ENCODE measurements around the gene CXCL17. TPM values are rescaled to one million over a fixed set of nuclear protein-coding genes. Genes with fewer than 3 reads are reported as not detected.
"Not testable (repeated sequence)": the region's sequence is repeated elsewhere in the genome, so short reads cannot be mapped to it uniquely, and the experiment has no call there.

The CXCL17 gene, protein sequence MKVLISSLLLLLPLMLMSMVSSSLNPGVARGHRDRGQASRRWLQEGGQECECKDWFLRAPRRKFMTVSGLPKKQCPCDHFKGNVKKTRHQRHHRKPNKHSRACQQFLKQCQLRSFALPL
- total RNA-seq (under 1 TPM in 3 of 9 donors, not detected in 6; 0.28 to 0.50 (median 0.34) TPM), polyA plus RNA-seq (under 1 TPM in 1 of 3 donors, not detected in 2; 0.27 TPM)
- long read RNA-seq, donor 1: 0 reads
- long read RNA-seq, donor 2: 0 reads
- long read RNA-seq, donor 3: 0 reads
- long read RNA-seq, donor 4: 0 reads
- long read RNA-seq, donor 5, partial matches to known transcripts: 0 of 1 reads
- long read RNA-seq, donor 5, other reads (novel, unspliced or antisense): 1 of 1 reads
- long read RNA-seq, donor 6: 0 reads
- long read RNA-seq, donor 7: 0 reads
- long read RNA-seq, donor 8: 0 reads
- long read RNA-seq, donor 9: 0 reads
- long read RNA-seq, donor 10: 0 reads

DNA sequence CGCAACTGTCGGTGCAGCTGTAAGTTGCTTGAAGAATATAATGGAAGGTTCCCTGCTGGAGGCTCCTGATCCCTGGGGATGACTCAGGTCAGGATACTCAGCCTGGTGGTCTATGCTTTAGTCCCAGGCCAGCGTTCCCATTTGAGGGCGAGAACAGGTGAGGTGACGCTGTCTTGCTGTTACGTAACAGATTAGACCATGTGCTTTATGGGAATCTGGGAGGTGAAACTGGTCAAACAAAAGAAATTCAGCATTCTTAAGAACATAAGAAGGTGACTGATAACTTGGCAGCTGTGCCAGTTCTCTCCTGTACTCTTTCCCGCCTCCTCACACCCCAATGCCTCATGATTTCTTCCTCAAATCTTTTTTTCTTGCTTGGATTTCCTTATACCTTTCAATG, at the start of gene CXCL17:
CXCL17 (minus strand) TSS at position 114 of the 400 bp plus-strand sequence. CDS start 114 bp downstream, outside the sequence.
- TF ChIP-seq, protein P1, sequence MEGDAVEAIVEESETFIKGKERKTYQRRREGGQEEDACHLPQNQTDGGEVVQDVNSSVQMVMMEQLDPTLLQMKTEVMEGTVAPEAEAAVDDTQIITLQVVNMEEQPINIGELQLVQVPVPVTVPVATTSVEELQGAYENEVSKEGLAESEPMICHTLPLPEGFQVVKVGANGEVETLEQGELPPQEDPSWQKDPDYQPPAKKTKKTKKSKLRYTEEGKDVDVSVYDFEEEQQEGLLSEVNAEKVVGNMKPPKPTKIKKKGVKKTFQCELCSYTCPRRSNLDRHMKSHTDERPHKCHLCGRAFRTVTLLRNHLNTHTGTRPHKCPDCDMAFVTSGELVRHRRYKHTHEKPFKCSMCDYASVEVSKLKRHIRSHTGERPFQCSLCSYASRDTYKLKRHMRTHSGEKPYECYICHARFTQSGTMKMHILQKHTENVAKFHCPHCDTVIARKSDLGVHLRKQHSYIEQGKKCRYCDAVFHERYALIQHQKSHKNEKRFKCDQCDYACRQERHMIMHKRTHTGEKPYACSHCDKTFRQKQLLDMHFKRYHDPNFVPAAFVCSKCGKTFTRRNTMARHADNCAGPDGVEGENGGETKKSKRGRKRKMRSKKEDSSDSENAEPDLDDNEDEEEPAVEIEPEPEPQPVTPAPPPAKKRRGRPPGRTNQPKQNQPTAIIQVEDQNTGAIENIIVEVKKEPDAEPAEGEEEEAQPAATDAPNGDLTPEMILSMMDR (IDR thresholded peaks at IDR 0.05): no peak
- no peak for TF ChIP-seq POLR2A (IDR thresholded peaks at IDR 0.05)
- WGBS, 4 donors: 94 to 96% (median 95%) methylated on average over 7 of the region's 7 CpGs
- Histone ChIP-seq H3K27ac (no peak within 1 kb of the TSS), H3K9me3 (replicated peaks in 1 of 3) (no peaks in the 10 kb centered on the region), H3K27me3 (no peaks in the 10 kb centered on the region), H3K4me3 (no peak within 1 kb of the TSS), H3K4me1 (replicated peaks in 1 of 2) (peaks cover 0 to 12% of the 10 kb centered on the region in 2 donors), H3K36me3 (replicated peaks in 1 of 2) (no peaks in the 10 kb centered on the region)
- no peak for DNase-seq
- intact Hi-C loops (cut with DNase I): no loop called here

DNA sequence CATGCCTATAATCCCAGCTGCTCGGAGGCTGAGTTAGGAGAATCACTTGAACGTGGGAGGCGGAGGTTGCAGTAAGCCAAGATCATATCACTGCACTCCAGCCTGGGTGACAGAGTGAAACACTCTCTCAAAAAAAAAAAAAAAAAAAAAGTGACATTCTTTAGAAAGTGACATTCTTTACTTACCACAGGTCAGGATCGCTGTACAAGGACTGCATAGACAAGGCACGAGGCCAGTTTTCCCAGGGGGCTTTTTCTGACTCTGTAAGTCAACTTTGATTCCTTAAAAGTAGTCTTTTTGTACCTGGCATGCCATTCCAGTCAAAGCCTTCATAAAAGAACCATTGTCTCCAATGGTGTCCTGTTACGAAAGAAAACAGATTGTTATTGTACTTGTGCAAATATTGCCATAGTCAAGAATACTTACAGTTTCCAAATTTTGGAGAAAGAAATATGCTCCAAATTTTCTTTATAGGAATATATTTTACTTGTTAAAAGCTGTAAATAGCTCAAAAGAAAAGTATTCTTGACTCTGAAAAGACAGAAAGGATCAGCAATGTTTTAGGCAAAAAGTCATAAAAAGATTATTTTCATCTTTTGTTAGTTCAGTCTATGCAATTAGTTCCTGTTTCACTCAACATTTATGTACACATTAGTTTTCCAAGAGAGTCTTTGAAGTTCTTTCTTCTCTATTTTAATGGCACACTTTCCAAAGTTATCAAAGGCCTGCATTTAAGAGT, 46.2 kb upstream of the CXCL17 start:
- 88 to 96% (median 93%) methylated on average over 6 of the region's 6 CpGs for WGBS, 4 donors
- intact Hi-C loops (cut with DNase I): no loop called here
- H3K4me3 ChIP-seq: no peak overlapping the region
- TF ChIP-seq POLR2A (IDR thresholded peaks at IDR 0.05): no peak
- TF ChIP-seq, protein P1 (IDR thresholded peaks at IDR 0.05): no peak
- H3K27ac ChIP-seq: no peak overlapping the region
- H3K36me3 ChIP-seq (replicated peaks in 1 of 2): no peaks in the 10 kb centered on the region
- no peaks in the 10 kb centered on the region for H3K4me1 ChIP-seq (replicated peaks in 1 of 2)
- H3K9me3 ChIP-seq (replicated peaks in 1 of 3): no peaks in the 10 kb centered on the region
- no peak for DNase-seq
- no peaks in the 10 kb centered on the region for H3K27me3 ChIP-seq

DNA sequence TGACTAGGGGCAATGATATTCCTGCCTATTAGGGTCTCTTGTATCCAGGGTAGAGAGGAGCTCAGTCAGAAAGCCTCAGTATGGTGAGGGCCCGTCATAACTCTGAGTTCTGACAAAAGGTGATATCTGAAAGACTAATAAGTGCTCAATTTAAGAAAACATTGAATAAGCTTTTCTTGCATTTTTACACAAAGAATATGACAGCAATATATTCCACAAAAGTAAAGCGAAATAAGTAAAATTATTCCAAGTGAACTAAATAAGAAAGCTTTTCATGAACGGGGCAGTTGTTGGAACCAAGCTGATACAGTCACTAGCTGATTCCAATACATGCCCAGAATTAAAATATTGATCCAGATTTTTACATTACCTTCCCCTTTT, 45.0 kb upstream of the CXCL17 start:
- H3K4me1 ChIP-seq (replicated peaks in 1 of 2): no peaks in the 10 kb centered on the region
- H3K36me3 ChIP-seq (replicated peaks in 1 of 2): no peaks in the 10 kb centered on the region
- no peak overlapping the region for H3K27ac ChIP-seq
- no peaks in the 10 kb centered on the region for H3K27me3 ChIP-seq
- H3K9me3 ChIP-seq (replicated peaks in 1 of 3): no peaks in the 10 kb centered on the region
- H3K4me3 ChIP-seq: no peak overlapping the region
- intact Hi-C loops (cut with DNase I): no loop called here
- TF ChIP-seq, protein P1 (IDR thresholded peaks at IDR 0.05): no peak
- no peak for TF ChIP-seq POLR2A (IDR thresholded peaks at IDR 0.05)
- no peak for DNase-seq
- 85 to 92% (median 91%) methylated on average over 3 of the region's 3 CpGs for WGBS, 4 donors

DNA sequence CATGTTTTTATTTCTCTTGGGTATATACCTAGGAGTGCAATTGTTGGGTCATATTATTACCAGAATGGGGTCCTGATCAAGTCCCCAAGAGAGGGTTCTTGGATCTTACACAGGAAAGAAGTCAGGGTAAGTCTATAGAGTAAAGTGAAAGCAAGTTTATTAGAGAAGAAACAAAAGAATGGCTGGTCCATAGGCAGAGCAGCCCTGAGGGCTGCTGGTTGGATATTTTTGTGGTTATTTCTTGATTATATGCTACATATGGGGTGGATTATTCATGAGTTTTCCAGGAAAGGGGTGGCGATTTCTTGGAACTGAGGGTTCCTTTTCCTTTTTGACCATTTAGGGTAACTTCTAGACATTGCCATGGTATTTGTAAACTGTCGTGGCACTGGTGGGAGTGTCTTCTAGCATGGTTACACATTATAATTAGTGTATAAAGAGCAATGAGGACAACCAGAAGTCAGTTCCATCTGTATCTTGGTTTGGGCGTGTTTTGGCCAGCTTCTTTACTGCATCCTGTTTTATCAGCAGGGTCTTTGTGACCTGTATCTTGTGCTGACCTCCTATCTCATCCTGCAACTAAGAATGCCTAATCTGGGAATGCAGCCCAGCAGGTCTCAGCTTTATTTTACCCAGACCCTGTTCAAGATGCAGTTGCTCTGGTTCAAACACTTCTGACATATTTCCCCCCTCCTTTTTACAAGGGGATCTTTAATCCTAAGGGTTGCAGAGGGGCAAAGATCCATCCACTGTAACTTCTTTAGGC, 44.5 kb upstream of the CXCL17 start:
- Histone ChIP-seq H3K36me3 (replicated peaks in 1 of 2) (no peaks in the 10 kb centered on the region), H3K27ac (no peak overlapping the region), H3K9me3 (replicated peaks in 1 of 3) (no peaks in the 10 kb centered on the region), H3K27me3 (no peaks in the 10 kb centered on the region), H3K4me3 (no peak overlapping the region), H3K4me1 (replicated peaks in 1 of 2) (no peaks in the 10 kb centered on the region)
- no peak for TF ChIP-seq POLR2A (IDR thresholded peaks at IDR 0.05)
- TF ChIP-seq, protein P1 (IDR thresholded peaks at IDR 0.05): no peak
- DNase-seq: no peak
- 75 to 89% (median 82%) methylated on average over 3 of the region's 3 CpGs for WGBS, 4 donors
- intact Hi-C loops (cut with DNase I): no loop called here

DNA sequence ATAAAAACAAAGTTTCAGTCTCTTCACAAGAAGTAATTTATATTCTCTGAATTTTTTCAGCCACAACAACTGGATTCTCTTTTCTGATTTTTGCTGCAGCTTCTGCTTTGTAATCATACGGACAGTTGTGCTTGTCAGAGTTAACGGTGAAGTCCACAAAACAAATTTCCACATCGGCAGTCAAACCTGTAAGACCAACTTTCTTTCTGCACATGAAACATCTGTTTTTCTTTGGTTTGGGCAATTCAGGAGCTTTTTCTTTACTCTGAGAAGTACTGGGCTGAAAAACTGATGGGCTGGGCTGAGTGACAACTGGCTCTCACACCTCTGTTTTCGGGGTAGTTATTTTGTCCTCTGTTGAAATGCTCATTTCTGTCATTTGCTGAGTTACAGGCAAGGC, 42.3 kb upstream of the CXCL17 start:
- H3K27ac ChIP-seq; H3K9me3 ChIP-seq (replicated peaks in 1 of 3); intact Hi-C loops (cut with DNase I); DNase-seq; H3K4me3 ChIP-seq; H3K36me3 ChIP-seq (replicated peaks in 1 of 2); H3K27me3 ChIP-seq: not testable (repeated sequence)
- H3K4me1 ChIP-seq (replicated peaks in 1 of 2): peaks cover 0 to 16% of the 10 kb centered on the region in 2 donors
- 82 to 91% (median 90%) methylated on average over 4 of the region's 4 CpGs for WGBS, 4 donors
